Measurements from ENCODE around the gene BIN2. TPM values are rescaled to one million over a fixed set of nuclear protein-coding genes. Genes with fewer than 3 reads are reported as not detected.
A peak's percentile ranks its signal among the peaks of the same experiment; 100 is the strongest.

The BIN2 gene
- total RNA-seq, 1 experiment from 2014 or later: not detected

- Histone ChIP-seq H2BK15ac (ENCODE audit: low read depth, low read length) (no peak overlapping the region), H3K79me2 (ENCODE audit: insufficient read depth, low read length) (no peaks in the 10 kb centered on the region), H3K9ac (ENCODE audit: extremely low read depth, insufficient read length, low read length) (no peak overlapping the region), H3K9me3 (ENCODE audit: control insufficient read depth, low read depth, low read length) (no peaks in the 10 kb centered on the region), H3K14ac (ENCODE audit: insufficient read depth, low read length) (no peak overlapping the region), H3K4ac (ENCODE audit: low read depth, low read length) (no peak overlapping the region), H3K23ac (ENCODE audit: insufficient read length, low read depth, low read length) (no peak overlapping the region), H4K5ac (ENCODE audit: insufficient read length, low read depth, low read length) (no peak overlapping the region), H3K56ac (ENCODE audit: insufficient read length, low read depth, low read length) (no peak overlapping the region), H2BK12ac (ENCODE audit: insufficient read length, low read depth, low read length) (no peak overlapping the region), H2AFZ (ENCODE audit: low read length) (no peak overlapping the region), H3K27me3 (ENCODE audit: insufficient read depth, low read length) (no peaks in the 10 kb centered on the region), H3T11ph (ENCODE audit: low read length) (no peak overlapping the region), H3K79me1 (ENCODE audit: insufficient read depth, low read depth, low read length, poor library complexity, severe bottlenecking) (no peaks in the 10 kb centered on the region), H3K4me1 (ENCODE audit: insufficient read depth, low read length) (no peaks in the 10 kb centered on the region), H3K4me2 (ENCODE audit: insufficient read depth, insufficient read length, low read length) (no peak overlapping the region), H4K8ac (replicated peaks; ENCODE audit: insufficient read length, low read depth, low read length) (no peak overlapping the region), H4K91ac (ENCODE audit: insufficient read length, low read depth, low read length) (no peak overlapping the region), H4K20me1 (ENCODE audit: control insufficient read depth, insufficient read depth, insufficient read length) (no peaks in the 10 kb centered on the region), H3K27ac (ENCODE audit: insufficient read length, low read depth, low read length) (no peak overlapping the region), H3K18ac (ENCODE audit: insufficient read length, low read depth, low read length) (no peak overlapping the region), H3K23me2 (ENCODE audit: insufficient read length, low read depth, low read length, poor library complexity, severe bottlenecking) (no peaks in the 10 kb centered on the region), H2BK20ac (ENCODE audit: low read depth, low read length, poor library complexity, severe bottlenecking) (no peak overlapping the region), H2BK5ac (ENCODE audit: insufficient read length, low read length) (no peak overlapping the region), H2AK5ac (ENCODE audit: insufficient read length, low read length) (no peak overlapping the region), H2BK120ac (ENCODE audit: low read depth, low read length, poor library complexity, severe bottlenecking) (no peak overlapping the region)
- Mint-ChIP-seq H3K9me3 (no peaks in the 10 kb centered on the region), H3K4me1 (no peaks in the 10 kb centered on the region), H3K27me3 (ENCODE audit: low read depth) (no peaks in the 10 kb centered on the region), H3K36me3 (ENCODE audit: insufficient read depth in 1 of 3, low read depth in 3 of 3) (peaks cover 5 to 31% (median 22%) of the 10 kb centered on the region in 3 experiments; a peak in 6 of 7 replicates), H3K4me3 (no peak overlapping the region), H3K27ac (peak overlapping the region in 1 of 3 experiments; percentile 18; a peak in 1 of 7 replicates)
- DNase-seq: no peak
- no CpG with 5 or more reads among the region's 10 CpGs for WGBS (ENCODE audit: extremely low coverage, insufficient read length, low lambda C conversion rate)
- TF ChIP-seq, protein P1, sequence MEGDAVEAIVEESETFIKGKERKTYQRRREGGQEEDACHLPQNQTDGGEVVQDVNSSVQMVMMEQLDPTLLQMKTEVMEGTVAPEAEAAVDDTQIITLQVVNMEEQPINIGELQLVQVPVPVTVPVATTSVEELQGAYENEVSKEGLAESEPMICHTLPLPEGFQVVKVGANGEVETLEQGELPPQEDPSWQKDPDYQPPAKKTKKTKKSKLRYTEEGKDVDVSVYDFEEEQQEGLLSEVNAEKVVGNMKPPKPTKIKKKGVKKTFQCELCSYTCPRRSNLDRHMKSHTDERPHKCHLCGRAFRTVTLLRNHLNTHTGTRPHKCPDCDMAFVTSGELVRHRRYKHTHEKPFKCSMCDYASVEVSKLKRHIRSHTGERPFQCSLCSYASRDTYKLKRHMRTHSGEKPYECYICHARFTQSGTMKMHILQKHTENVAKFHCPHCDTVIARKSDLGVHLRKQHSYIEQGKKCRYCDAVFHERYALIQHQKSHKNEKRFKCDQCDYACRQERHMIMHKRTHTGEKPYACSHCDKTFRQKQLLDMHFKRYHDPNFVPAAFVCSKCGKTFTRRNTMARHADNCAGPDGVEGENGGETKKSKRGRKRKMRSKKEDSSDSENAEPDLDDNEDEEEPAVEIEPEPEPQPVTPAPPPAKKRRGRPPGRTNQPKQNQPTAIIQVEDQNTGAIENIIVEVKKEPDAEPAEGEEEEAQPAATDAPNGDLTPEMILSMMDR (conservative IDR thresholded peaks at IDR 0.05): no peak
These were observed 33.5 kb upstream of the BIN2 start for GRCh38 chr12:51357374-51358047.
